ENCODE data around the gene USP10. TPM values are rescaled to one million over a fixed set of nuclear protein-coding genes. Genes with fewer than 3 reads are reported as not detected.

The USP10 gene
- total and polyA plus RNA-seq, 2 donors (not counting 3 experiments of a cell fraction or from before 2014, with no cell fraction given), result 84.0 to 115 TPM

- H3K9me3 ChIP-seq (replicated peaks; ENCODE audit: control insufficient read depth, insufficient read depth, low read length), result no peaks in the 10 kb centered on the region
- no peak for TF ChIP-seq JUN (IDR thresholded peaks at IDR 0.05; ENCODE audit: borderline replicate concordance, insufficient read depth, insufficient read length, low read depth)
- no peak for TF ChIP-seq POLR2AphosphoS5 (IDR thresholded peaks at IDR 0.05; ENCODE audit: insufficient read depth, low read depth, low read length)
- TF ChIP-seq EZH2 (IDR thresholded peaks at IDR 0.05; ENCODE audit: borderline replicate concordance, low read depth, low read length, severe bottlenecking), result no peak
- TF ChIP-seq MAX (IDR thresholded peaks at IDR 0.05; ENCODE audit: insufficient read depth, insufficient read length), result no peak
- no peak overlapping the region for H3K9ac ChIP-seq (replicated peaks; ENCODE audit: extremely low read depth, insufficient read depth, low read length)
- no peak overlapping the region for H2AFZ ChIP-seq (ENCODE audit: low read depth, low read length)
- POLR2A ChIA-PET, result no interaction called here
- H3K9me1 ChIP-seq (replicated peaks; ENCODE audit: control insufficient read depth, extremely low read depth, insufficient read depth, low read length), result no peaks in the 10 kb centered on the region
- DNase-seq (ENCODE audit: low read depth, low spot score) (no peak), FAIRE-seq (no peak)
- H3K4me3 ChIP-seq (replicated peaks in 1 of 3; ENCODE audit: insufficient read depth in 1 of 3, low read depth in 1 of 3, low read length in 3 of 3), result no peak overlapping the region
- H3K27me3 ChIP-seq (ENCODE audit: control insufficient read depth in 2 of 2, insufficient read depth in 2 of 2, low read length in 2 of 2), result peaks cover 3 to 10% of the 10 kb centered on the region in 2 experiments
- CTCF ChIA-PET, result no interaction called here
- peaks cover 4% of the 10 kb centered on the region for H3K4me1 ChIP-seq (ENCODE audit: control insufficient read depth, extremely low read depth, insufficient read depth, low read length)
- H4K20me1 ChIP-seq (replicated peaks; ENCODE audit: control insufficient read depth, extremely low read depth, insufficient read depth, low read length), result no peaks in the 10 kb centered on the region
- H3K4me2 ChIP-seq (ENCODE audit: insufficient read depth, low read length), result no peak overlapping the region
- intact Hi-C loops (cut with micrococcal nuclease) (no loop called here), dilution Hi-C loops (cut with MboI; ENCODE audit: extremely low pct_ligation_motif_present, low sequenced_read_pairs) (no loop called here)
- no TSS peak for BruUV-seq (replicated peaks)
- no peaks in the 10 kb centered on the region for H3K36me3 ChIP-seq (ENCODE audit: control insufficient read depth in 2 of 2, extremely low read depth in 1 of 2, insufficient read depth in 2 of 2, low read length in 2 of 2)
- no peaks in the 10 kb centered on the region for H3K79me2 ChIP-seq (ENCODE audit: control insufficient read depth, insufficient read depth, low read length)
- H3K27ac ChIP-seq (ENCODE audit: insufficient read depth, low read depth, low read length), result no peak overlapping the region
Measured at GRCh38 chr16:84823484-84823883, 123.7 kb downstream of the USP10 start.

- TF ChIP-seq JUN (IDR thresholded peaks at IDR 0.05; ENCODE audit: borderline replicate concordance, insufficient read depth, insufficient read length, low read depth) (no peak), CTCF (IDR thresholded peaks at IDR 0.05; ENCODE audit: extremely low read depth in 1 of 2, insufficient read depth in 1 of 2, low read depth in 1 of 2, low read length in 2 of 2) (no peak), FOS (IDR thresholded peaks at IDR 0.05; ENCODE audit: borderline replicate concordance, insufficient read depth, low read length) (no peak), MAX (IDR thresholded peaks at IDR 0.05; ENCODE audit: insufficient read depth, insufficient read length) (no peak), POLR2AphosphoS5 (IDR thresholded peaks at IDR 0.05; ENCODE audit: insufficient read depth, low read depth, low read length) (no peak), POLR2A (IDR thresholded peaks at IDR 0.05; ENCODE audit: low read depth, low read length) (no peak), EZH2 (IDR thresholded peaks at IDR 0.05; ENCODE audit: borderline replicate concordance, low read depth, low read length, severe bottlenecking) (no peak), GATA2 (IDR thresholded peaks at IDR 0.05; ENCODE audit: insufficient read depth, insufficient read length, low read depth, low read length) (no peak), MYC (IDR thresholded peaks at IDR 0.05; ENCODE audit: low read depth, low read length) (no peak)
Measured at GRCh38 chr16:84823926-84824325, 124.1 kb downstream of the USP10 start.

More at GRCh38 chr16:84823926-84824325, 124.1 kb downstream of the USP10 start:
- ChIA-PET CTCF (no interaction called here), POLR2A (no interaction called here)
- no peaks in the 10 kb centered on the region for H3K9me1 ChIP-seq (replicated peaks; ENCODE audit: control insufficient read depth, extremely low read depth, insufficient read depth, low read length)
- dilution Hi-C loops (cut with MboI; ENCODE audit: extremely low pct_ligation_motif_present, low sequenced_read_pairs) (no loop called here), intact Hi-C loops (cut with micrococcal nuclease) (no loop called here)
- H3K36me3 ChIP-seq (ENCODE audit: control insufficient read depth in 2 of 2, extremely low read depth in 1 of 2, insufficient read depth in 2 of 2, low read length in 2 of 2), result no peaks in the 10 kb centered on the region
- DNase-seq (ENCODE audit: low read depth, low spot score) (no peak), FAIRE-seq (no peak)
- no peak overlapping the region for H3K9ac ChIP-seq (replicated peaks; ENCODE audit: extremely low read depth, insufficient read depth, low read length)
- H3K79me2 ChIP-seq (ENCODE audit: control insufficient read depth, insufficient read depth, low read length), result no peaks in the 10 kb centered on the region
- no peaks in the 10 kb centered on the region for H4K20me1 ChIP-seq (replicated peaks; ENCODE audit: control insufficient read depth, extremely low read depth, insufficient read depth, low read length)
- H3K4me3 ChIP-seq (replicated peaks in 1 of 3; ENCODE audit: insufficient read depth in 1 of 3, low read depth in 1 of 3, low read length in 3 of 3), result no peak overlapping the region
- BruUV-seq (replicated peaks), result no TSS peak
- H3K9me3 ChIP-seq (replicated peaks; ENCODE audit: control insufficient read depth, insufficient read depth, low read length), result no peaks in the 10 kb centered on the region
- no peak overlapping the region for H3K27ac ChIP-seq (ENCODE audit: insufficient read depth, low read depth, low read length)
- H3K4me1 ChIP-seq (ENCODE audit: control insufficient read depth, extremely low read depth, insufficient read depth, low read length), result peaks cover 4% of the 10 kb centered on the region
- no peak overlapping the region for H2AFZ ChIP-seq (ENCODE audit: low read depth, low read length)
- H3K4me2 ChIP-seq (ENCODE audit: insufficient read depth, low read length), result no peak overlapping the region
- peaks cover 3 to 10% of the 10 kb centered on the region in 2 experiments for H3K27me3 ChIP-seq (ENCODE audit: control insufficient read depth in 2 of 2, insufficient read depth in 2 of 2, low read length in 2 of 2)

Data from endothelial cell of umbilical vein (primary cell).